CD4-positive, alpha-beta T cell treated with Interferon gamma for 1 hour (primary cell): ENCODE measurements around the gene RUNDC3A.
"Not testable (repeated sequence)": the region's sequence is repeated elsewhere in the genome, so short reads cannot be mapped to it uniquely, and the experiment has no call there.

Experiments
- DNase-seq: peaks from one replicate; pipeline ENCODE4 v3.0.0-alpha.2; 2020

The RUNDC3A gene

DNA sequence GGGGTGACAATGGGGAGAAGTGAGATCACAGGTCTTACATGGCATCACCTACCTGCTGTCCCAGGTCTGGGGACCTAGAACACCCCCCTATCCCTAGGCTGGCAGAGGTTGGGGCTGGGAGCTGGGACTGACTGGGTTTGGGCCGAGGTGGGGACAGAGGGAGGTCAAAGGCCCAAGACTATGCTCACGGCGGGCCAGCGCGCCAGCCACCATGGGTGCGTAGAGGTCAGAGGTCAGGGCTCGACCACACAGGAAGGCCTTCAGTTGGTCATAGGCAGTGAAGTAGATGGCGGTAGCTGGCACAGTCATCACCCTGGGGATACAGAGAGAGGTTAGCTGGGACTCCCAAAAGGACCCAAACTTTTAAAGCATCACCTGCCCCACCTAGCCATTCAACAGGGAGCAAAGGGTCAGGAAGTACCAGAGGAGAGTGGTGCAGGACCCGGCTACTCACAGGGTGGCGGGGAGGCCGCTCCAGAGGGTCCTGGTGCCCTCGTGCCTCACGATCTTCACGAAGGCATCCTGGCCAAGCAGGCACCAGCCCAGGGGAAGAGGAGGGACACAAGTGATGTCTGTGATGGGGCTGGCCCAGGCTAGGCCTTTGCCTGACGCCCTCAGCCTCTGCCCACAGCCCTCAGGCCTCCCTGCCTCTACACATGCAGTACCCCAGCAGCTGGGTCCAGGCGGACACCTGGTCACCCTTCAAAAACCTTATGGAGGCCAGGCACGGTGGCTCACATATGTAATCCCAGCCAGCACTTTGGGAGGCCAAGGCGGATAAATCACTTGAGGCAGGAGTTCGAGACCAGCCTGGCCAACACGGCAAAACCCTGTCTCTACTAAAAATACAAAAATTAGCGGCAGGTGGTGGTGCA lies 13.1 kb downstream of the RUNDC3A start:
- no peak for DNase-seq

- DNase-seq: no peak
Measured at GRCh38 chr17:44322236-44322895, 14.0 kb downstream of the RUNDC3A start.

DNA sequence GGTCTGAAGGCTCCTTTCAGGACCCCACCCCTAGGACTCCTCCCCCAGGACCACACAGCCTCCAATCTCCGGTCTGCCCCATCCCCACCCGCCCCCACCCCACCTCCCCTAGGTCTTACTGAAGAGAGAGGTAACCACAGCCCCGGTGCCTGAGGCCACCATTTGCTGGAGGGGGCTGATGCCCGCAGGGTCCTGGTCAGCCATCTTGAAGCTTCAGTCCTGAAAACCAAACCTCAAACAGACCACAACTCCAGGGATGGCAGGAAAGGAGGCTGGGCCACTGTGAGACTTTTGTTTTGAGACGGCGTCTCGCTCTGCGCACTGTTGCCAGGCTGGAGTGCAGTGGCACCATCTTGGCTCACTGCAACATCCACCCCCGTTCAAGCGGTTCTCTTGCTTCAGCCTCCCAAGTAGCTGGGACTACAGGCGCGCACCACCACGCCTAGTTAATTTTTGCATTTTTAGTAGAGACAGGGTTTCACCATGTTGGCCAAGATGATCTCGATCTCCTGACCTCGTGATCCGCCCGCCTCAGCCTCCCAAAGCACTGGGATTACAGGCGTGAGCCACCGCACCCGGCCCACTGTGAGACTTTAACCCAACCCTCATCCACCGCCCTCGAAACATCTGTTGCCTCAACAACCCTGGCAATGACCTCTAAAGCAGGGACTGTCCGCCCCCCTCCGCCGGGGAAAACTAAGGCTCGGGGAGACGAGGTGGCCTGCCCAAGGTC lies 15.1 kb downstream of the RUNDC3A start:
- DNase-seq: no peak

GRCh38 chr17:44324092-44324570 lies 15.7 kb downstream of the RUNDC3A start:
- DNase-seq: no peak

GRCh38 chr17:44324571-44325275 lies 16.3 kb downstream of the RUNDC3A start, which contains the start of gene SLC25A39:
Gene SLC25A39, minus strand, starts transcription at chr17:44324823. Its CDS starts 1,261 bp downstream, at chr17:44323562.
- DNase-seq: peak; percentile 93

DNA sequence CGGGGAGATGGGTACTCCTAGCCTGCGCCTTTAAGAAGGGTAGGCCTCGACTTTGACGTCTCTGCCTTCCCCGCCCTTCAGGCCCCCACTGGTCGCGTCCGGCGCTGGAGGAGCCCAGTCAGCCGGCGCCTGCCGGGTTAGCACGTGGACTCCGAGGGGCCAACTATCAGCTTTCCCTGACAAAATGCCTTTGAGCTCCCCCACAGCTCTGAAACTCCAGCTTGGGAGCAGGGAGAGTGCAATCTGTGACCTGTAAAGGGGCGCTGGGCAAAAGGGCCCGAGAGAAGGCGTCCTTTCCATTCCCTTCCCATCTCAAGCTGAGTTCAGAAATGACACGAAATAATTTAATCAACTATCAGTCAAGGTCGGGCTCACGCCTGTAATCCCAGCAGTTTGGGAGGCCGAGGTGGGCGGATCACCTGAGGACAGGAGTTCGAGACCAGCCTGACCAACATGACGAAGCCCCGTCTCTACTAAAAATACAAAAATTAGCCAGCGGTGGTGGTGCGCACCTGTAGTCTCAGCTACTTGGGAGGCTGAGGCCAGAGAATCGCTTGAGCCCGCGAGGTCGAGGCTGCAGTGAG lies 18.6 kb downstream of the RUNDC3A start:
- DNase-seq: peak; percentile 96

- DNase-seq: no peak
Measured at GRCh38 chr17:44327715-44328449, 19.5 kb downstream of the RUNDC3A start.

DNA sequence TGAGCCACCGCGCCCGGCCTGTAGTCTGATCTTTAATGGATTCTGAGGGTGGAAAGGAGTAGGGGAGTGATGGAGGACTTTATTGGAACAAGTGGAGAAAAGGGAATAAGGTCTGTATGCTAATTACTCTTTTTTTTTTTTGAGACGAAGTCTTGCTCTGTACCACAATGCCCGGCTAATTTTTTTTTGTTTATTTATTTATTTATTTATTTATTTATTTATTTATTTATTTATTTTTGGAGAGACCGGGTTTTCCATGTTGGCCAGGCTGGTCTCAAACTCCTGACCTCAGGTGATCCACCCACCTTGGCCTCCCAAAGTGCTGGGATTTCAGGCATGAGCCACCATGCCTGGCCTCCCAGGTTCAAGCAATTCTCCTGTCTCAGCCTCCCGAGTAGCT lies 21.1 kb downstream of the RUNDC3A start:
- DNase-seq: not testable (repeated sequence)

- not testable (repeated sequence) for DNase-seq
Measured at GRCh38 chr17:44330263-44330662, 21.9 kb downstream of the RUNDC3A start.

- DNase-seq: peak; percentile 74
Measured at GRCh38 chr17:44331249-44331760, 22.9 kb downstream of the RUNDC3A start.

DNA sequence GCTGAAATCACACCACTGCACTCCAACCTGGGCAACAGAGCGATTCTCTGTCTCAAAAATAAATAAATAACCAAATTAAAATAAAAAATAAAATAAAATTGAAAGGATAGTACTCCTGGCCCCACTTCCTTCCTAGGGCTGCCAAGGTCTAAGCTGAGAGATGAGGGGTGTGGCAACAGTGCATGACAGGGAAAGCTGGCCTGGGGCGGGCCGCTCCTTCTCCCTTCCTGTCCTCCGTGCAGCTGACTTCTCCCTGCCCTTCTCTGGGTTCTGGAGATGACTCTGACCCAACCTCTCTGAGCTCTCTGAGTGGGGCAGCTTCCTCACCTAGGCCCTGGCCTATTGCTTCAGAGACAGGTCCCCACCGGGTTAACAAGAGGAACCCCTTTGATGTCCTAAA lies 25.0 kb downstream of the RUNDC3A start:
- peak; percentile 24 for DNase-seq

DNA sequence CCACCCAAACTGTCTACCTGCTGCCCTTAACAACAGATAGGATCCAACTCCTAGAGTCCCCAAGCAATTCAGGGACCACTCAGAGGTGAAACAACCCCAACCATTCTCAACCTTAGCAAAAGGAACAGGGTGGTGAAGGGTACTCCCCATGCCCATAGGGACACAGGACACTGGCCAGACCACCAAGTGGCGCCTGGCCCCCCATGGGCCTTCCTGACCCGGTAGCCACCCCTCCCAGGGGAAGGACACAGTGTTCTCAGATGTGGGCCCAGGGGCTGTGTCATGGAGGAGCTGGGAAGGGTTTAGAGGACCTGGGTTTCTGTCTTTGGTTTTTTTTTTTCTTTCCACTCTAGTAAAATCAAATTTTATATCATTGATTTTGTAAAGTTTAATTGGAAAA lies 25.9 kb downstream of the RUNDC3A start:
- DNase-seq: no peak

- no peak for DNase-seq
Measured at GRCh38 chr17:44334727-44335126, 26.3 kb downstream of the RUNDC3A start.

GRCh38 chr17:44335564-44335963 lies 27.2 kb downstream of the RUNDC3A start:
- DNase-seq: no peak

- no peak for DNase-seq
Measured at GRCh38 chr17:44335968-44336367, 27.6 kb downstream of the RUNDC3A start.

GRCh38 chr17:44338702-44339101 lies 30.3 kb downstream of the RUNDC3A start:
- DNase-seq: peak; percentile 38

DNA sequence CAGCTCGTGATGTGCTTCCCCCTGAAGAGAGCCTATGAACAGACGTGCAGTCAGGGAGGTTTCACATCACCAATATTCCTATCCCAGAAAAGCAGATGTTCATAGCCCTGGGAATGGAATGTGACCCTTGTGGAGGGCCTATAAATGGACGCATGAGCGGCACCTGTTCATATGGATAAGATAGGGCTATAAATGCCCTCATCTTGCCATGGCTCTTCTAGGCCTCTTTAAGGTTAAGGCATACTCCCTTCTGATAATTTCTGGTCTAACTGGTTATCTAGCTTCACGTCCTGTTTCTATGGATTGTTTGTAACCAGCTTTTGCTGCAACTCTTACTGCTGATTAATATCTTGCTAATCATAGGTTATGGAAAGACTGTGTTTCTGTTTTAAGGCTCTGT lies 32.2 kb downstream of the RUNDC3A start:
- DNase-seq: not testable (repeated sequence)

GRCh38 chr17:44343510-44344209 lies 35.3 kb downstream of the RUNDC3A start:
- no peak for DNase-seq

- DNase-seq: peak; percentile 86
Measured at GRCh38 chr17:44344939-44345453, 36.6 kb downstream of the RUNDC3A start, which contains the start of gene GRN. Gene GRN, plus strand, starts transcription at chr17:44345302. Its CDS starts 3,863 bp downstream, at chr17:44349165.

DNA sequence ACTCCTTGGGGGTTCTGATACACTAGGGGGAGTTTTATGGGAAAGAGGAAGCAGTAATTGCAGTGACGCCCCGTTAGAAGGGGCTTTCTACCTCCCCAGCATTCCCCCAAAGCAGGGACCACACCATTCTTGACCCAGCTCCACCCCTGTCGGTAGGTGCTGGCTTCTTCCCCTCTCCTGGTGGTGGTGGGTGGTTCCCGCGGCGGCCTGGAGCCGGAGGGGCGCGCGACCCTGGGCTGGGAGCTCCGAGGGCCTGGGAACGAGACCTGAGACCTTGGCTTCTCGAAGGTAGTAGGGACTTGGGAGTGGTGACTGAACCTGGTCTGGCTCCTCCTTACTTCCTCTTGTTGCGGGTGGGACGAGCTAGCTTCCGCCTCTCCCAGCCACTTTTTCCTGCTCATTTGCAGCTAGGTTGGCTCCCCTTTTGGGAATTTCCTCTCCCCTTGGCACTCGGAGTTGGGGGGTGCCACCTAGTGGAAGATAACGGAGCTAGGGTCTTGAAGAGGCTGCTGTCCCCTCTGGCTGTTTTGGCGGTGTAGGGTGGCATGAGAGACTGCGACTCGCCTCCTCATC lies 37.1 kb downstream of the RUNDC3A start:
- DNase-seq: peak; percentile 54
